NCI-H1417 treated with DMSO at 0.1 percent for 48 hours (cell line): ENCODE results near the gene TRNT1.

ENCODE experiments used
- DNase-seq: peaks from one replicate; lab custom pipeline; 2025; lab: John Stamatoyannopoulos, UW

TRNT1 gene

GRCh38 chr3:3126477-3127431 is at the start of gene TRNT1:
Gene TRNT1, plus strand, starts transcription at chr3:3126940. Its CDS starts 2,101 bp downstream, at chr3:3129041.
- DNase-seq, result peak; percentile 23

- DNase-seq, result no peak
Observed at GRCh38 chr3:3080309-3080708, 46.4 kb upstream of the TRNT1 start.

GRCh38 chr3:3081381-3082233 is 45.1 kb upstream of the TRNT1 start:
- no peak for DNase-seq

GRCh38 chr3:3082234-3082924 is 44.4 kb upstream of the TRNT1 start:
- no peak for DNase-seq

- no peak for DNase-seq
Observed at GRCh38 chr3:3084890-3085289, 41.9 kb upstream of the TRNT1 start.

GRCh38 chr3:3085782-3086181 is 41.0 kb upstream of the TRNT1 start:
- no peak for DNase-seq

GRCh38 chr3:3086239-3086638 is 40.5 kb upstream of the TRNT1 start:
- DNase-seq, result no peak

- DNase-seq, result no peak
Observed at GRCh38 chr3:3087279-3087678, 39.5 kb upstream of the TRNT1 start.

- DNase-seq, result no peak
Observed at GRCh38 chr3:3087716-3088465, 38.8 kb upstream of the TRNT1 start.

- no peak for DNase-seq
Observed at GRCh38 chr3:3089017-3089416, 37.7 kb upstream of the TRNT1 start.

GRCh38 chr3:3097958-3098357 is 28.8 kb upstream of the TRNT1 start:
- DNase-seq, result no peak

- no peak for DNase-seq
Observed at GRCh38 chr3:3101660-3102458, 24.9 kb upstream of the TRNT1 start.

GRCh38 chr3:3102751-3103150 is 24.0 kb upstream of the TRNT1 start:
- DNase-seq, result no peak

- DNase-seq, result no peak
Observed at GRCh38 chr3:3105246-3105645, 21.5 kb upstream of the TRNT1 start.

GRCh38 chr3:3105815-3106214 is 20.9 kb upstream of the TRNT1 start:
- DNase-seq, result no peak

GRCh38 chr3:3107181-3107580 is 19.6 kb upstream of the TRNT1 start:
- DNase-seq, result no peak

- DNase-seq, result no peak
Observed at GRCh38 chr3:3107858-3108257, 18.9 kb upstream of the TRNT1 start.

- DNase-seq, result no peak
Observed at GRCh38 chr3:3109407-3110298, 17.1 kb upstream of the TRNT1 start.

GRCh38 chr3:3110299-3110630 is 16.5 kb upstream of the TRNT1 start, which contains the start of gene IL5RA:
Gene IL5RA, minus strand, starts transcription at chr3:3110374. Its CDS starts 5,390 bp downstream, at chr3:3104984.
- no peak for DNase-seq
